ENCODE measurements around the gene TSPAN8.
"Not testable (repeated sequence)": the region's sequence is repeated elsewhere in the genome, so short reads cannot be mapped to it uniquely, and the experiment has no call there.

The TSPAN8 gene

DNA sequence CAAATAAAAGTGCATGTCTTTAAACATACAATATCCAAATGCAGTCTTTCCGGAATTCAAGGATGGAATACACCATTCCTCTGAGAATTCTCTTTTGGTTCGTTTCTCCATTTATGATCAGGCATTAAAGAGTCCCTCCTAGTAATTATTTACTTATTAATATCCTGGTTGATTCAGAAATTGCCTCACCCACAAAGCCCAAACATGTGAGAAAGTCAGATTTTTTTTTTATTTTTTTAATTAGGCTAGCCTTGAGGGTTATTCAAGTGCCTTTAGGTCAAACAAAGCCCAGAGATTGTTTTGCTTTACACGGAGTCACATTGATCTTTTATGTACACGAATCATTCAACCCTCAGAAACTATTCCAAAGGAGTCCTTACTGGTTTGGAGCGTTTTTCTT is 6.4 kb upstream of the TSPAN8 start:
- no peak for DNase-seq (ENCODE audit: low spot score)

DNA sequence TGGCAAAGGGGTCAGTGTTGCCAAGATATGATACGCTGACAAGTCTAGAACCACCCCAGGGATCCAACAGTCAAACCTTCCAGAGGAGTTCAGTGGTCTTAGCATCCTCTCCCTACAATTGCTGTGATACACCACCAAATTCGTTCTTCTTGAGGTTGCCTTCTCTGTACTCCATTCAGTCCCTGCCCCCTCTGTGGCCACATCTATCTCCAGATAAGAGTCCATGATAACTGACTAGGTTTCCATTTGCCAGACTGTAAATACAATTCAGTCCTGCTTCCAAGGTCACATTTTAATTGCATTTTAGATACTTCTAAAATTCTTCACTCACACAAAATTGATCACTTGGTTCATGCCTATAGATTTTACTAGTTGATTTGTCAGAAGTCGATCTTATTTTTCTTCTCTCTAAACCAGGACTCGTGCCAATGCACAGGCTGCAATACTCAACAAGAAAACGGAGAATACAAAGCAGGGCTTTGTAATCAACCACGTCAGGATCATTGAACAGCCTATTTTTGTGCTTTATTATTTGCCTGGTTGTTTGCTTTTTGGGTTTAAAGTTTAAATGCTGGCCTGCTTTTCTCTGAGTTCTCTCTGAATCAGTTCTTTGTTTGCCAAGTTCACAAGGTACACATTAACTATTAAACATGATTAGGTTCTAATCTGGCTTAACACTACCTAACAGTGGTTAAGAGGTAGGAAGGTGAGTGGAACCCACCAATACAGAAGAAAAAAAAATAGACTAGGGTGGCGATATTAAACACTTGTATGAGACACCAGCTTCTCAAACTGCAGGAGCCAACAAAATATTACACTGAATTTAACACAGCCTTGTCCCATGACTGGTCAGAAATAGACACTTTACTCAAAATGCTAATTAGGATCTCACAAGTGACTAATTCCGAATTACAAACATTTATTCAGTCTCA is 5.3 kb upstream of the TSPAN8 start:
- DNase-seq (ENCODE audit: low spot score), result no peak

DNA sequence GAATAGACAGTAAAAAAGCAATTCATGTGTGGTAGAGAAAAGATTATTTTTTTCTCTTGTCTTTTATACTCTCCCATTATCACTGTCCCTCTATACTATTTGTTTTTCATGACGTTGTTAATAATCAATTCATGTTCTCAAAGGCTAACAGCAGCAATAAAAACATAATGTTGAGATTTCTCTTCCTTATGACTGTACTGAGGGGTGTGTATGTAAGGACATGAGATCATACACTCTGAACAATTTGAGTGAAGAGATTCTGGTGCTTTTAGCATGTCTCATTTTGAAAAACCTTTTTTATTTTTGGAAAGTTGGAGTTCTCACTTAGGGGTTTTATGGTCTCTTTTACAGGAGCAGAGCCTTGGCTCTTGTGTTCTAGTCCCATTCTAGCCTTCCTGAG is 3.8 kb upstream of the TSPAN8 start:
- no peak for DNase-seq (ENCODE audit: low spot score)

DNA sequence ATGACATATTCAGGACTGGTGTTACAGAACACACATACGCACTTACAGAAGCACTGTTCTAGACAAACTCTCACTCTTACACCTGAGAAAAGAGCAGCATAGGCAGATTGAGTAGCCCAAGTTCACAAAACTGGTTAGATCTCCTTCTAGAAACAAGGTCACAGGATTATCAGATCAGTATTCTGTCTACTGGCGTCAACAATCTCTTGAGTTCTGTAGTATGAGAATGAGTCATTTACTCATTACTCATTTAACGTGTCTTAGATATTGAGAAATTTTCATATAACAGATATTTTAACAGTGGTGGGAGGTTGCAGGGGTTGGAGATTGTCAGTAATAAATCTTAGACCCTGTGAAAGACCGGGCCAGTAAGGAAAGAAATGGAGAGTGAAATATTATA is 2.8 kb upstream of the TSPAN8 start:
- DNase-seq (ENCODE audit: low spot score), result peak; percentile 23

DNA sequence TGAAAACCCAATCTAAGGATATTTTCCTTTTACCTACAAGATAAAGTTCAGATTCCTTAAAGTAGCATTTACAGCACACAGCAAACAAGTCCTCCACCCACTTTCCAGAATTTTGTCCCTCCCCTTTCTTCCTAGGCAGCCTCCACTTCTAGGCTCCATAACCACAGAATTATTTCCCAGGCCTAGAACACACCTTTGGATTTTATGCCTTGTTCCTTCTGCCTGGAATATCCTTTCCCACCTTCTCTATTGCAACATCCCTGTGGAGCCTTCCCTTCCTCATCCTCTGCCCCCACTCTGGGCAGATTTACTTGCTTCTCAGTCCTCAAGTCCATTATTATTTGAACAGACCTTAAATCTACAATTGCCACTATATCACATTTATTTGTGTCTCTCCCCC is 2.1 kb upstream of the TSPAN8 start:
- no peak for DNase-seq (ENCODE audit: low spot score)

DNA sequence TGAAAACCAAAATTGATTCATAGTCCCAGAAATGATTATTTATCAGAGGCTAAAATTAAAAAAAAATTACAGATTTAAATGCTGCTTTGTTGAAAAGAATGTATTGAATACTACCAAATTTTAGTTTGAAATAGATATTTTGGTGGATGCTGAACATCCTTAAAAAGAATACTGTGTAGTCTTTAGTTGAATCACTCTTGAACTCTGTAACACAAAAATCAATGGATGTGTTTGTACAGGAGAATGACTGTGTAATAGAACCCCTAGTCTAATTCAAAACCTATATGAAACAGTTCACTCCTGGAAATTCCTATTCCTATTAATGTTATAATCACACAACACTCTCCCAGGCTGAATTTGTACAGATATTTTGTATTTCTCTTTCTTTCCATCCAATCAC is 1.5 kb upstream of the TSPAN8 start:
- DNase-seq (ENCODE audit: low spot score), result no peak

DNA sequence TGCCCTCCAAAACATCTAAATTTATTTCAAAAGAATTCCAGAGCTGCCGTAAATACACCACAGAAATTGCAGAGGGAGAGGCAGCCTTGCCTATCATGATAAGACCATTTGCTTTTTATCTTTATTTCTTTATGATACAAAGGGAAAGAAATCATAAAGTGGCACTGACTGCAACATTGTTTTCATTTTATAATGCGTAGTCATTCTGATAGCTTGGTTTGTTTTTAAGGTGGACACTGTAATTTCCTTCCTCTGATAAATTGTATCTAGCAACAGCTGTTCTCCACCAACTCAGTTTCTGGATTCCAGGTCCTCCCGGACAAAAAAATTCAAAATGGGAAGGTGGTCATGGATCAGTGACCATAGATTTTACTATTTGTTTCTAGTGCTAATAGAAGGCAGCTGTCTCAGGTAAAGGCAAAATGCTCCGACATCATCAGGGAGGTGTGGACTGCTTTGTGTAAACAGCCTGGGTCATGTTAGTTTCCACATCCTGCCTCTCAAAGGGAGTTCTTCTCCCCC is 623 bp upstream of the TSPAN8 start:
- no peak for DNase-seq (ENCODE audit: low spot score)

DNA sequence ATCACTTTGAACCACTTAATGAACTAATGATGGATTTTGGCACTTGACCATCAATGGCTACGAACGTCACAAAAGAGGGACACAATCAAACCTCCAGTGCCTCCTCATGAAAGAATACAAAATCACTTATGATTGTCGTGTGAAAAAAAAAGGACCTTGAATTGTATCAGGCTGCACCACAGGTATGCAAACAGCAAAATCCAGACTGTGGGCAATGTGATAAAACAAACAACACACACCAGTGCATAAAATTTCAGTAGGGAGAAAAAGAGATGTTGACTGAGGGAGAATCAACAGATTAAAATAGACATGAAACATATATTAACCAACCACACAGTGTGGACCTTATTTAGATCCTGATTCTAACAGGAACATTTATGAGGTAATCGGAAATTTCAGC is 2.6 kb downstream of the TSPAN8 start:
- DNase-seq (ENCODE audit: low spot score), result no peak

DNA sequence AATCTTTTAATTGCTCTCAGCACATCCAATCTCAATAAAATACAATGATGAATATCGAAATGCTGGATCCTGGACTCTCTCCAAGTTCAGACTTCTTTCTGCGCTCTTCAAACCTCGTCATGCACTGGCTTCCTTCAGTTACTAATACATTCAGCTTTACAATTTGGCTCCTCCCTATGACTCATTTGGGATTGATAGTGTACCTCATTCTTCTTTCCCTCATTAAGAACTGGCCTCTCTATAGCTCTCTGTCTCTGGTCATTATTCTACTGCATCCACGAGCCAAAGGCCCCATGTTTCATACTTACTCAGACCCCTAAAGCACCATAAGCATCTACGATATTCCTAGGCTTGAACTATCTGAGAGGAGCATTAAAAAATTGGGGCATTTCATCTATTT is 4.9 kb downstream of the TSPAN8 start:
- DNase-seq (ENCODE audit: low spot score), result no peak

DNA sequence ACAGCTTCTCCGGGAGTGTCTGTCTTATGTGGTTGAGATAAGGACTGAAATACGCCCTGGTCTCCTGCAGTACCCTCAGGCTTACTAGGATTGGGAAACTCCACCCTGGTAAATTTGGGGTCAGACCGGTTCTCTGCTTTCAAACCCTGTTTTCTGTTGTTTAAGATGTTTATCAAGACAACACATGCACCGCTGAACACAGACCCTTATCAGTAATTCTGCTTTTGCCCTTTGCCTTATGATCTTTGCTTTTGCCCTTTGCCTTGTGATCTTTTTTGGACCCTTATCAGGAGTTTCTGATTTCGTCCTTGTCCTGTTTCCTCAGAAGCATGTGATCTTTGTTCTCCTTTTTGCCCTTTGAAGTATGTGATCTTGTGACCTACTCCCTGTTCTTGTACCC is 7.8 kb downstream of the TSPAN8 start:
- DNase-seq (ENCODE audit: low spot score), result not testable (repeated sequence)

DNA sequence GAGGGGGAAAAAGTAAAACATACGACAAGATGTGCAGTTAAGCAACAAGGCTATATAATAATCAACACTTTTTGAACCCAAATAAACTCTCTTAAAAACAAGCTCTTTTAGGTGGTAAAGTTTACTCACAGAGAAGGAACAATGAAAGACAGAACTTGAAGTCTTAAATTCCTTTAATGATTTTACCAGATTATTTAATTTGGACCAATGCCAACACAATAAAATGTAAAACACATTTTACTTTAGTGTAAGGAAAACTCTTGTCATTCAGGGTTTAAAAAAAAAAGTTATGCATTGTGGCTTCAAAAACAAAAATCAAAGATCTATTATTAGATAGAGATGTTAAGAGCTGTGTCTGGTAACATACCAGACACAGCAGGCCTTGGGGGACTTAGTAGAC is 13.1 kb downstream of the TSPAN8 start:
- DNase-seq (ENCODE audit: low spot score), result no peak

DNA sequence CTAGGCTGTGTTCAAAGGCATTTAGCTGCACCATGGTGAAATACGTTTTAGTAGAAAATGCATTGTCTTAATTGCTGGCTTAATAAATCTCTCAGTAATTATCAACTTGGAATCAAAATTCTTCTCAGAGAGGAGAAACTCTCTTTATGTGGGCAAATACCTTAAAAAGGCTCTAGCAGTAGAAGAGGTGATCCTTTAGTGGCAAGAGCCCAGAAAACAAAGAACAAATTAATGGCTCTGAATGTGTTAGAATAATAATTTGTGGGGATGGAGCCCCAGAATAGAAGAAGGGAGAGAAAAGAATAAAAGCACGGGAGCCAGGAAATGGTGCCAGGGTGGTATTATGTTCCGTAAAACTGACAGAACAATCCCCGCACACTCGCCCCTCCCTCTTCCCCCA is 14.8 kb downstream of the TSPAN8 start:
- DNase-seq (ENCODE audit: low spot score), result no peak

DNA sequence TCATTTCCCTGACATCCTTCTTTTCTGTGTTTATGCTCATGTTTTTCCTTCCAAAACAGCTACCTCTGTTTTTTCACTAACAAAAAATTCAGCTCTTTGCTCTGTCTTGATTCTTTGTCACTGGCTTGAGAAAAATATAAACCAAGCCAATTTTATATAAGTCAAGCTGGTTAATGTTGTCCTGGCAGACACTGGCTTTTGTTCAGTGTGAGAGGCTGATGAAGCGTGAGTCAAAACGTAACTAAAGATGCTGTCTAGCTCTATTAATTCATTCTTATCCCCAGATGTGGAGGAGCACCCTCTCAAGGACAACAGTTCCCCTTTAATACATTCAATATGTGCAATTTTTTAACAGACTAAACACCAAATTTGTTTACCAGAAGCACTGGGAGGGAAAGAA is 15.8 kb downstream of the TSPAN8 start:
- DNase-seq (ENCODE audit: low spot score), result no peak

DNA sequence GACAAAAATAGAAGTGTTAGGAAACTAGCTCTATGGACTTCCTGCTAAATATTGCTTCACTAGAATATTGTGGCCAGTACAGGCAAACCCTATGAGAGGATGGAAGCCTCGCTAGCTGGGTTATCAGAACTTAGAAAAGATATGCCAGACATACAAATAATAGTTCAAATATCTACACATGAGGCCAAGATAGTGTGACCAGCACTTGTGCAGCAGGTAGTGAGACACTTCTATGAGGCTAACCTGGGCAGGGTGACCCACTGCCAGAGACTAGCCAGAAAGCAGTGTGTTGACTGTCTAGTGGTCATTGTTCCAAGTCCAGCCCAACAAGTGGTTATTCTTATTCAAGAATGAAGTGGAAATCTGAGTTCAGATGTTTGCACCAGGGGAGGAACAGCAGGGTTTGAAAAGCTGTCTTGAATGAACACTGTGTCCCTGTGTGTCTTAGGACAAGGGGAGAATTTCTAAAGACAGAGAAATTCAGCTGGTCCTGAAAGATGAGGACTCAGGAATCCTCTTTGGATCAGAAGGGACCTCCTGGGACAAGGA is 16.3 kb downstream of the TSPAN8 start:
- DNase-seq (ENCODE audit: low spot score), result no peak

DNA sequence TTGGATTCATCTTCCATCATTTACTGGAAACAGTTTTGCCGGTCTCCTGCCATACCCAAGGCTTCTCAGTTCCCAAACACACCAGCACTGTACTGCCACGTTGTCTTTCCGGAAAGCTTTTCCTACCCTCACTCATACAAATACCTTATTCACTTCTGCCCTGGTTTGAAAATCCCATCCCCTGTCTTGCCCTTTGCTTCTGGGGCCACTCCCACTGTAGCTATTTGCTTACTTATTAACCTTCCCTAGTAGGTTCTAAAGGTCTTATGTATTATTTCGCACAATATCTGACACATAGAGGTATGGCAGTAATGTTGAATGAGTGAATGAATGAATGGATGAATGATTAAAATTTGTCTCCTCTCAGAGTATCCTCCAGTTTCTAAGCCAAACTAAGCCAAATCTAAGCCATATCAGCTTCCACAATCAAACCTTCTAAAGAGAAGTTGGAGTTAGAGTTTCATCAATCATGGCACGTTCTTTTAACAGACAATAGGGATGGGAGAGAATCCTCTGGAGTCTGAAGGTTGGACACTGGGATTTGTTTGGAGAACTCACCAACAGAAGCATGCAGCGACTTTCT is 18.6 kb downstream of the TSPAN8 start:
- DNase-seq (ENCODE audit: low spot score), result no peak

DNA sequence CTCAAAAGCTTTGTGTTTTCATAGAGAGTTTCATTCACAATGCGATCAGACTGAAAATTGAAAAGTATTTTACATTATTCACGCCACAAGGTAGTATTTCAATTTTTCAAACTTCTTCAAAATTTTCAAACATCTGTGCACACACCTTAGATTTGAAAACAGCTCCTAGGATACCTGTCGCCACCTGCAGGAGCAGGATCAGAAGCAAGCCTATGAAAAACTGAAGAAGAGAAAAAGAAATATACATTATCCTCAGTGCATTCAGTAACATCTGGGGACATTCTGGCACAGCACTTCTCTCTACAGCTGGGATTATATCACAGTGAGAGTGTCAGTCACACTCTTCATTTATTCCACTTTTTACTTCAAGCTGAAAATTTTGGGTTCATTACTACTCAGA is 19.8 kb downstream of the TSPAN8 start:
- no peak for DNase-seq (ENCODE audit: low spot score)

DNA sequence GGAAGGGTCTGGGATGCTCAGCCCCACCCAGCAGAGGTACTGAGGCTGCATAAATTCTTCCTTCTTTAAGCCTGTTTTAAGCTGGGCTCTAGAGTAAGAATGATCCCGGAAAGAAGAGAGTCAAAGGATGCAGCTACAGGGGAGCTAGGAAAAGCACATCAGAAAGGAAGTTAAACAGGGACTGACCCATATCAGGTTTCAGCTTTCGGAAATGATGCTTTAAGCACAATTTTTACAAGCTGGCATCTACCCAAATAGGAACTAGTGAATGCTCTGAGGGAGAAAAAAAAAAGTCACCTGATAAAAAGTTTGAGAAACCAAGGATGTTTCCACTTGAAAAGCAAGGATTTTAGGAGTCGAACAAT is 22.0 kb downstream of the TSPAN8 start:
- DNase-seq (ENCODE audit: low spot score), result no peak

DNA sequence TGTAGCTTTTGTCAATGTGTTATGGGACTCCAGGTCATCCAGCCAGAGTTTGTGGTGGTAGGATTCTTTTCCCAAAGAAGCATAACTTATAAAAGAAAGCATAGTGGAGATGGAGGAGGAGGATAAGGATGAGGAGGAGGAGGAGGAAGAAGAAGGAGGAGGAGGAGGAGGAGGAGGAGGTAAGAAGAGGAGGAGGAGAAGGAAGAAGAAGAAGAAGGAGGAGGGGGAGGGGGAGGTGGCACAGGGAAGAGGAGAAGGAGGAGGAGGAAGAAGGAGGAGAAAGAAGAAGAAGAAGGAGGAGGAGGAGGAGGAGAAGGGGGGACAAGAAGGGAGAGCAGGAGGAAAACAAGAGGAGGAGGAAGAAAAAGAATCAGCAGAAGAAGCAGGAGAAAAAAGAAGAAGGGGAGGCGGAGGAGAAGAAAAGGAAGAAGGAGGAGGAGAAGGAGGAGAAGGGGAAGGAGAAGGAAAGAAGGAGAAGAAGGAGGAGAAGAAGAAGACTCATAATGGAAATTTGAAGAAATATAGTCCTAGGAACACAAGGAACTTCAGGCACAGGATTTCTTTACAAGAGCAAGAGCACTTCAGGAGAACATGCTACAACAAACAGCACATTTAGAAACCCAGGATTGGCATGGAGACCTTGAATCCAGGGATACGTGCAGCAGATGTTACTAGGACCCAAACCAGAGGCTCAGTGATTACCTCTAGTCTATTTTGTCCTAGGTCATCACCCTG is 22.6 kb downstream of the TSPAN8 start:
- DNase-seq (ENCODE audit: low spot score), result no peak

DNA sequence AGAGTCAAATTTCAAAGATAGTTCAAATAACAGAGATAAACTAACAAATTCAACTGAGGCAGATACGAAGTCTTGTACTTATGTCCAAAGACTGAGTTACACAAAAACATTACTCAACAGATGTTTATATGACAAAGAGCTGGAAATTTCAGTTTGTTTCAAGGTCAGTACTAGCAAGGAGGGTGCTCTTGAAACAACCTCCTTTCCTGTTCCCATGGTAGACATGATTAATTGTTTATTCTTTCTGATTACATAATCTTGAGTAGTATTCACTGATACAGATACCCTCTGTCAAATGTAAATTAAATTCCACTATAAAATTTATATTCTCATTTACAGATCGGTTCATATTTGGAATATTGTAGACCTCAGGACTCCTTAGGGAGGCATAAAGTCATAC is 23.4 kb downstream of the TSPAN8 start:
- DNase-seq (ENCODE audit: low spot score), result no peak

DNA sequence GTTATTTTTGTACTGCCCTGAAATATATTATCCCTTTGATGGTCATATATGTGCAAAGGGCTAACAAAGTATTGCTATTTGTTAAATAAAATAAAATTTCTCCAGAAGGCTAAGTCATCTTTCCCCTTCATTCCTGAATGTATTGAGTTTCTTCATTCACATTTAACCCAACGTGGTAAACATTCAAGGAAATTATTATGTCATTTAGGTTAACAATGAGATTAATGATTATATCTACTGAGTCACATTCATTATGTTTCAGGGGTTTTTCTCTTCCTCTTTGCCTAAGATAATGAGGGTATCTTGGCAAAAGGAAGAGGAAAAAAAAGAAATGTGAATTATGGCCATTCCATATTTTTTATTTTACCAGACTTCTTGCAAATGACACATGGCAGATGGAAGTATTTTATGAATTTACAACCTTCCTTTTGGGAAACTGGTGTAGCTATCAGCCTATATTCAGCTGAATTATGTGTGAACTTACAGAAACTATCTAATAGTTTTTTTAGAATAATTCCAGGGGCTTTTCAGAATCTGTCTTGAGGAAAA is 27.2 kb downstream of the TSPAN8 start:
- no peak for DNase-seq (ENCODE audit: low spot score)

DNA sequence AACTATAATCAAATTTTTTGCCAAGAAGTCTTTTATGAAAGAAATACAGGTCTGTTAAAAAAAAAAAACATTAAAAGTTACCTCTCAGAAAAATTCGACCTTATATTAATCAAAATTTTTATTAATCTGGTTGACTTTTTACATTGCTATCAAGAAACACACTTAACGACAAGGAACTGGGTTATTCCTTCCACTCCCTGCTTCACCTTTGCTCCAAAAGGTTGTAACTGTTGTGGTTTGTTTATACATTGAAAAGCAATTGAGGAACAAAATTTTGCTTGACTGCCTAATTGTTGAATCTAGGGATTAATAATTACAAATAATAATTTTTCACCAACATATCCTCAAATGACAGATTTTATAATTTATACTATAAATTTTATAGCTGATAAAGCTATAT is 28.4 kb downstream of the TSPAN8 start:
- DNase-seq (ENCODE audit: low spot score), result no peak

DNA sequence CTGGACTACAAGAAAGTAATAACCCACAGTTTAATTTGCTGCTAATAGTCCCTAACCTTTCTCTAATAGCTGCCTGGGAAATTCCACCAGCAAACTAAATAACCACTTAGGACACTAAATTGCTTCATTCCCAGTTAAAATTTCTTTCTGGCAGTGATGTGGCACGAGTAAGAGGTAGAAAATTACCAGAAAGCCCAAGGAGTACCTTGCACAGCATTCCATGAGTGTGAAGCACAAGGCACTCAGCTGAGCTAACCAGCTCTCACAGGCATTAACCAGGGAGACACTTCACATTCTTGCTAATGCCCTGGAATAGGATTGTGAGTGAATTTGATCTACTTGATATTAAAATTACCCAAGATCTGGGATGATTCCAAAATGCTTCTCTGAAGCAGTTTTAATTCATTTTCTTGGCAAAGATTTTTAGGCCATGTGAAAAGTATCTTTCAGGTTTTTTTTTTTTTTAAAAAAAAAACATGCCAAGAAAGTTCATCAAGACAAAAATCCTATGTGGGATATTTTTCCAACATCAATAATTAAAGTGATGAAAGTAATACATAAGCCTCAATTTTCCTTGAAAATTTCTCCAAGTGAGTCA is 29.5 kb downstream of the TSPAN8 start:
- DNase-seq (ENCODE audit: low spot score), result no peak
